WTC11 (cell line): Measurements from ENCODE around the gene CROCC2. TPM values are rescaled to one million over a fixed set of nuclear protein-coding genes. Genes with fewer than 3 reads are reported as not detected.

Experiments used
- ATAC-seq: fragments of 200-7000 bp; cut with Tn5 transposase; 2 replicates; pipeline ENCODE4 v1.10.0; 2021; ENCODE audit warnings: mild to moderate bottlenecking, moderate library complexity
- CTCF ChIA-PET: fragments of 300-600 bp; sonication (Branson Sonifier 250); formaldehyde crosslinking; loops from one replicate; lab custom pipeline; 2021; ENCODE audit warnings: antibody characterized with exemption; lab: Charles Lee
- POLR2A ChIA-PET: fragments of 350-600 bp; sonication (Branson Sonifier 250); formaldehyde crosslinking; loops from one replicate; lab custom pipeline; 2021; ENCODE audit warnings: antibody characterized with exemption; lab: Charles Lee
- DNase-seq: peaks from one replicate; pipeline ENCODE4 v3.0.0; 2021; ENCODE audit warnings: low spot score
- H3K27ac Mint-ChIP-seq: 2 replicates; pipeline ENCODE4 v1.8.0; 2021; ENCODE audit warnings: mixed read lengths
- H3K27me3 Mint-ChIP-seq: 2 replicates; pipeline ENCODE4 v1.8.0; 2021; ENCODE audit warnings: low read depth, mild to moderate bottlenecking, moderate library complexity, mixed read lengths
- H3K36me3 Mint-ChIP-seq: 2 replicates; pipeline ENCODE4 v1.8.0; 2021; ENCODE audit warnings: mixed read lengths
- H3K4me1 Mint-ChIP-seq: 2 replicates; pipeline ENCODE4 v1.8.0; 2022; ENCODE audit warnings: mixed read lengths
- H3K4me3 Mint-ChIP-seq: 2 replicates; pipeline ENCODE4 v1.8.0; 2021; ENCODE audit warnings: mild to moderate bottlenecking, moderate library complexity, mixed read lengths
- H3K9me3 Mint-ChIP-seq: 2 replicates; pipeline ENCODE4 v1.8.0; 2021; ENCODE audit warnings: mixed read lengths
- ARID4B ChIP-seq: sonication (generic); formaldehyde crosslinking; IDR thresholded peaks from 2 replicates; pipeline ENCODE4 v1.8.0; 2023; ENCODE audit warnings: missing genetic modification reagents, mild to moderate bottlenecking, borderline replicate concordance
- CREB1 ChIP-seq: sonication (generic); formaldehyde crosslinking; IDR thresholded peaks from 2 replicates; pipeline ENCODE4 v1.8.0; 2023; ENCODE audit warnings: mild to moderate bottlenecking, missing genetic modification reagents
- FOXP4 ChIP-seq: sonication (generic); formaldehyde crosslinking; IDR thresholded peaks from 2 replicates; pipeline ENCODE4 v1.8.0; 2022; ENCODE audit warnings: mild to moderate bottlenecking, missing genetic modification reagents
- JAZF1 ChIP-seq: fragments of 250-450 bp; sonication (Bioruptor Pico); IDR thresholded peaks from 2 replicates; pipeline ENCODE4 v1.9.0; 2021; ENCODE audit warnings: moderate library complexity, mild to moderate bottlenecking, inconsistent platforms
- JUN ChIP-seq: sonication (generic); formaldehyde crosslinking; IDR thresholded peaks from 2 replicates; pipeline ENCODE4 v1.8.0; 2023; ENCODE audit warnings: mild to moderate bottlenecking, missing genetic modification reagents
- MLX ChIP-seq: sonication (generic); formaldehyde crosslinking; IDR thresholded peaks from 2 replicates; pipeline ENCODE4 v1.8.1; 2023; ENCODE audit warnings: mild to moderate bottlenecking, missing genetic modification reagents, moderate library complexity
- NFYB ChIP-seq: sonication (generic); formaldehyde crosslinking; conservative IDR thresholded peaks from 2 replicates; pipeline ENCODE4 v1.8.0; 2022; ENCODE audit warnings: low read depth, missing genetic modification reagents
- NR1H2 ChIP-seq: sonication (generic); formaldehyde crosslinking; IDR thresholded peaks from 2 replicates; pipeline ENCODE4 v1.9.0; 2021; ENCODE audit warnings: mild to moderate bottlenecking, moderate library complexity, missing genetic modification reagents
- PRDM15 ChIP-seq: sonication (generic); formaldehyde crosslinking; IDR thresholded peaks from 2 replicates; pipeline ENCODE4 v1.8.0; 2022; ENCODE audit warnings: missing genetic modification reagents
- SMAD3 ChIP-seq: sonication (generic); formaldehyde crosslinking; IDR thresholded peaks from 2 replicates; pipeline ENCODE4 v1.8.0; 2022; ENCODE audit warnings: missing genetic modification reagents, mild to moderate bottlenecking, borderline replicate concordance
- TEAD4 ChIP-seq: sonication (generic); formaldehyde crosslinking; IDR thresholded peaks from 2 replicates; pipeline ENCODE4 v1.8.0; 2022; ENCODE audit warnings: mild to moderate bottlenecking, missing genetic modification reagents
- USF1 ChIP-seq: sonication (generic); formaldehyde crosslinking; IDR thresholded peaks from 2 replicates; pipeline ENCODE4 v1.8.0; 2022; ENCODE audit warnings: mild to moderate bottlenecking, missing genetic modification reagents
- ZBTB21 ChIP-seq: sonication (generic); formaldehyde crosslinking; IDR thresholded peaks from 2 replicates; pipeline ENCODE4 v1.8.1; 2023; ENCODE audit warnings: mild to moderate bottlenecking, missing genetic modification reagents, borderline replicate concordance
- ZNF121 ChIP-seq: sonication (generic); formaldehyde crosslinking; IDR thresholded peaks from 2 replicates; pipeline ENCODE4 v1.8.0; 2023; ENCODE audit warnings: missing genetic modification reagents
- ZNF416 ChIP-seq: fragments of 250-450 bp; sonication (Bioruptor Pico); IDR thresholded peaks from 2 replicates; pipeline ENCODE4 v1.9.0; 2021; ENCODE audit warnings: mild to moderate bottlenecking, inconsistent platforms
- ZNF425 ChIP-seq: fragments of 250-450 bp; sonication (Bioruptor Pico); conservative IDR thresholded peaks from 2 replicates; pipeline ENCODE4 v1.9.0; 2021; ENCODE audit warnings: mild to moderate bottlenecking
- ZNF671 ChIP-seq: fragments of 250-450 bp; sonication (Bioruptor Pico); IDR thresholded peaks from 2 replicates; pipeline ENCODE4 v1.8.0; 2021; ENCODE audit warnings: mild to moderate bottlenecking
- ZSCAN18 ChIP-seq: fragments of 250-450 bp; sonication (Bioruptor Pico); IDR thresholded peaks from 2 replicates; pipeline ENCODE4 v2.1.2; 2022; ENCODE audit warnings: mild to moderate bottlenecking, moderate library complexity
- total RNA-seq: library from RNA; stranded (reverse); gene quantifications from 3 replicates; pipeline ENCODE4 v1.2.3, GENCODE V29; 2021

Gene CROCC2
- total RNA-seq, 1 experiment from 2014 or later, result not detected

GRCh38 chr2:240990266-240990529 lies 84.1 kb downstream of the CROCC2 start (continued):
- TF ChIP-seq MLX (CRISPR knock-in tag) (no peak), ZNF416 (CRISPR knock-in tag) (no peak), FOXP4 (CRISPR knock-in tag) (no peak), ARID4B (CRISPR knock-in tag) (no peak), CREB1 (CRISPR knock-in tag) (no peak), JUN (CRISPR knock-in tag) (no peak), TEAD4 (CRISPR knock-in tag) (no peak), ZNF671 (no peak), ZNF121 (CRISPR knock-in tag) (no peak), SMAD3 (CRISPR knock-in tag) (no peak), ZNF425 (CRISPR knock-in tag) (no peak), NFYB (CRISPR knock-in tag) (no peak)

GRCh38 chr2:240990726-240991377 lies 84.7 kb downstream of the CROCC2 start:
- ChIA-PET CTCF (interaction anchor here (0.6 to 1.4 kb wide), 3 partner anchors 76 to 140 kb away, joined by 3 to 6 read pairs (median 3); no protein-coding TSS in a partner anchor), POLR2A (no interaction called here)
- H3K4me3 Mint-ChIP-seq, result no peak overlapping the region
- no peaks in the 10 kb centered on the region for H3K36me3 Mint-ChIP-seq
- H3K27me3 Mint-ChIP-seq, result no peaks in the 10 kb centered on the region
- ATAC-seq (no peak), DNase-seq (no peak)
- H3K4me1 Mint-ChIP-seq, result no peaks in the 10 kb centered on the region
- no peak overlapping the region for H3K27ac Mint-ChIP-seq
- no peaks in the 10 kb centered on the region for H3K9me3 Mint-ChIP-seq
- TF ChIP-seq PRDM15 (CRISPR knock-in tag) (no peak), NR1H2 (no peak), ZBTB21 (CRISPR knock-in tag) (no peak), JAZF1 (no peak), USF1 (CRISPR knock-in tag) (no peak), ZSCAN18 (CRISPR knock-in tag) (no peak), JUN (CRISPR knock-in tag) (no peak)
